Bronchial epithelial cell (primary cell): ENCODE data around the gene TRIM41. TPM values are rescaled to one million over a fixed set of nuclear protein-coding genes. Genes with fewer than 3 reads are reported as not detected.
"Not testable (repeated sequence)": the region's sequence is repeated elsewhere in the genome, so short reads cannot be mapped to it uniquely, and the experiment has no call there.

ENCODE experiments used
- DNase-seq: peaks from one replicate; pipeline ENCODE4 v3.0.0-alpha.2; 2010; ENCODE audit warnings: low read depth
- FAIRE-seq: peaks from 2 replicates; lab custom pipeline; 2011; peaks lifted over from hg19 to GRCh38; lab: Jason Lieb, UNC
- H3K27me3 ChIP-seq: 2 replicates; pipeline ENCODE4 v1.5.1; 2011; ENCODE audit warnings: low read length; ENCODE audit not compliant: control insufficient read depth, insufficient read depth
- H3K36me3 ChIP-seq: 2 replicates; pipeline ENCODE4 v1.5.1; 2011; ENCODE audit warnings: low read length; ENCODE audit not compliant: control insufficient read depth, insufficient read depth
- H3K4me3 ChIP-seq: 2 replicates; pipeline ENCODE4 v1.5.1; 2011; ENCODE audit warnings: mild to moderate bottlenecking, low read depth, low read length, control low read depth
- total RNA-seq: library from RNA; depleted of rRNA; stranded (reverse); fragments of >200 nt; gene quantifications from 2 replicates; pipeline ENCODE4 v1.2.1, GENCODE V29; 2014
- TF ChIP-seq, protein P1 (sequence below): IDR thresholded peaks from 2 replicates; pipeline ENCODE4 v1.5.1; 2011; ENCODE audit warnings: mild to moderate bottlenecking, moderate library complexity, low read length, control low read depth, inconsistent platforms; ENCODE audit not compliant: insufficient read depth, severe bottlenecking

The TRIM41 gene
- 10.3 and 26.0 TPM in 2 replicates for total RNA-seq

DNA sequence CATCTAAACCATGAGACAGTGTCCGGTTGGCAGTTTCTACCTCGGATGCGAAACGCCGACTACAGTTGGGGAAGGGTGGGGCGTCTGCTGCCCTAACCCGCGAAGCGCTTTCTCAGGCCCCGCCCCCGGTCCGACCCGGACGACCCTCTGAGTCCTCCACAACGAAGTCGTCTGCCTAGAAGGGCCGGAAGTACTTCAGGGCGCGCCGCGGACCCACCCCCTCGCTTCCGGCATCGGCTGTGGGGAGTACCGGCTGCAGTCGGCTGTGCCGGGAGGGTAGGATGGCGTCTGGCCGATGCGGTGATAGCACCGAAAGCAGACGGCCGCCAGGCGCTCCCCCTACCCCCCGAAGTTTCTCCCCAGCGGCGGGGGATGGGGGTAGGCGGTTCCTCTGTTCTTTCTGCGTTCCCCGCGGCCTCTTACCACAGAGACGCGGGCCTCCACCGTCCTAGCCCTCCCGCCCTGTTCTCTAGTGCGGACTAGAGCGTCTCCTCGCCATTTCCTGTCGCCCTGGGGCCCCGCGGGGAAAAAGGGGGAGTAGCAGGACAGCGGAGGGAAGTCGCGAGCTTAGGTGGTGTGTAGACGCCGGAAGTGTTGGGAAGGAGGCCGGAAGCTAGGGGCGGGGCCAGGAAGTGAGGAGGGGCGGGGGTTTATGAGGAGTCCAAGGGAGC, at the start of gene TRIM41:
TSS of gene TRIM41 (plus strand) at position 224 of the 671 bp plus-strand sequence. CDS start 719 bp downstream, outside the sequence.
- DNase-seq: peak; percentile 92
- FAIRE-seq: no peak
- Histone ChIP-seq H3K27me3 (no peaks in the 10 kb centered on the region), H3K36me3 (peaks cover 1% of the 10 kb centered on the region), H3K4me3 (peak within 1 kb of the TSS; percentile 69)
- TF ChIP-seq, protein P1, sequence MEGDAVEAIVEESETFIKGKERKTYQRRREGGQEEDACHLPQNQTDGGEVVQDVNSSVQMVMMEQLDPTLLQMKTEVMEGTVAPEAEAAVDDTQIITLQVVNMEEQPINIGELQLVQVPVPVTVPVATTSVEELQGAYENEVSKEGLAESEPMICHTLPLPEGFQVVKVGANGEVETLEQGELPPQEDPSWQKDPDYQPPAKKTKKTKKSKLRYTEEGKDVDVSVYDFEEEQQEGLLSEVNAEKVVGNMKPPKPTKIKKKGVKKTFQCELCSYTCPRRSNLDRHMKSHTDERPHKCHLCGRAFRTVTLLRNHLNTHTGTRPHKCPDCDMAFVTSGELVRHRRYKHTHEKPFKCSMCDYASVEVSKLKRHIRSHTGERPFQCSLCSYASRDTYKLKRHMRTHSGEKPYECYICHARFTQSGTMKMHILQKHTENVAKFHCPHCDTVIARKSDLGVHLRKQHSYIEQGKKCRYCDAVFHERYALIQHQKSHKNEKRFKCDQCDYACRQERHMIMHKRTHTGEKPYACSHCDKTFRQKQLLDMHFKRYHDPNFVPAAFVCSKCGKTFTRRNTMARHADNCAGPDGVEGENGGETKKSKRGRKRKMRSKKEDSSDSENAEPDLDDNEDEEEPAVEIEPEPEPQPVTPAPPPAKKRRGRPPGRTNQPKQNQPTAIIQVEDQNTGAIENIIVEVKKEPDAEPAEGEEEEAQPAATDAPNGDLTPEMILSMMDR: peak; percentile 11

DNA sequence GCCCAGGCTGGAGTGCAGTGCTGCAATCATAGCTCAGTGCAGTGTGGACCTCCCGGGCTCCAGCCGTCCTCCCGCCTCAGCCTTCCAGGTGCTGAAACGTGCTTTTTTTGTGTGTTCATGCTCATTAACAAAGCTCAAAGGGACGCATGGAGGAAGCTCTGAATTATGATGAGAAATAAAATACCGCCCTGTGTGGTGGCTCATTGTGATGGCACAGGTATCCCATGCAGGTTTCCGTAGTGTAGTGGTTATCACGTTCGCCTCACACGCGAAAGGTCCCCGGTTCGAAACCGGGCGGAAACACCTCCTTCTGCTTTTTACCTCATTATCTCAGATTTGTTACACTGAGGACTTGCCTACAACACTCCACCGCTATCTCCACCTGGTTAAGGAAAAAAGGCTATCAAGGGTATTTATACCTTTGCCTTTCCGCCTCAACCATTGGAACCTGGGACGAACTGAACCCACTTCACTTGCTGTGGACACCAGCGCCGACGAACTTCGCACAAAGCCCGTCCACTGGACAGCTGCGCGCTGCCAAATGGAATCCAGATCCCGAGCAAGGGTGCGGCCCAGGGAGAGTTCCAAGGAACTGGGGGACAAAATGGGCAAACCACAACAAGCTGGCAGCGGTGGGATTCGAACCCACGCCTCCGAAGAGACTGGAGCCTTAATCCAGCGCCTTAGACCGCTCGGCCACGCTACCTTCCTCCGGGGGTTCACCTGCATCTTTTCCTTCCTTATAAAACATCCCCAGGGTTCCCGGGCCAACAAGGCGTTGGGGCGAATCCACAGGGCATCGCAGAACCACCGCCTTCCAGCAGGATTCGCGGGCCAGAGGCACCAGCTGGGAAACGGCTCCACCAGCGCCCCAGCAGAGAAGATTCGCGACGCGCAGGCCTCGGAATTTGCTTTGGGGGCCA, 49.4 kb upstream of the TRIM41 start:
- Histone ChIP-seq H3K27me3 (no peaks in the 10 kb centered on the region), H3K36me3 (no peaks in the 10 kb centered on the region), H3K4me3 (no peak overlapping the region)
- DNase-seq (peak; percentile 77), FAIRE-seq (no peak)
- TF ChIP-seq, protein P1: no peak

DNA sequence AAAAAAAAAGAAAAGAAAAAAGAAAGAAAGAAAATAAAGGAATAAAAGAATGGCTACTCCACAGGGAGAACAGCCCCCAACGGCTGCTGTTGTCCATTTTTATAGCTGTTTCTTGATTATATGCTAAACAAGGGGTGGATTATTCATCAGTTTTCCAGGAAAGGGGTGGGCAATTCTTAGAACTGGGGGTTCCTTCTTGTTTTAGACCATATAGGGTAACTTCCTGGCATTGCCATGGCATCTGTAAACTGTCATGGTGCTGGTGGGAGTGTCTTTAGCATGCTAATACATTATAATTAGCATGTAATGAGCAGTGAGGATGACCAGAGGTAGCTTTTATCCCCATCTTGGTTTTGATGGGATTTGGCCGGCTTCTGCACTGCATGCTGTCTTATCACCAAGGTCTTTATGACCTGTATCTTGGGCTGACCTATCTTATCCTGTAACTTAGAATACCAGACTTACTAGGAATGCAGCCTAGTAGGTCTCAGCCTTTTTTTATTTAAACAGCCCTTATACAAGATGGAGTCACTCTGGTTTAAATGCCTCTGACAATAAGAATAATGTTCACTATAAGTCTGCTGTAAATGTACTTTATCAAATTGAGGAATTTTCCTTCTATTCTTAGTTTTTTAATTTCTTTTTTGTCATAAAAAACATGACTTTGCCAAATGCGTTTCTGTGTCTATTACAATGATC, 46.7 kb upstream of the TRIM41 start:
- Histone ChIP-seq H3K27me3 (no peaks in the 10 kb centered on the region), H3K4me3 (no peak overlapping the region), H3K36me3 (no peaks in the 10 kb centered on the region)
- FAIRE-seq (no peak), DNase-seq (no peak)
- TF ChIP-seq, protein P1: no peak

DNA sequence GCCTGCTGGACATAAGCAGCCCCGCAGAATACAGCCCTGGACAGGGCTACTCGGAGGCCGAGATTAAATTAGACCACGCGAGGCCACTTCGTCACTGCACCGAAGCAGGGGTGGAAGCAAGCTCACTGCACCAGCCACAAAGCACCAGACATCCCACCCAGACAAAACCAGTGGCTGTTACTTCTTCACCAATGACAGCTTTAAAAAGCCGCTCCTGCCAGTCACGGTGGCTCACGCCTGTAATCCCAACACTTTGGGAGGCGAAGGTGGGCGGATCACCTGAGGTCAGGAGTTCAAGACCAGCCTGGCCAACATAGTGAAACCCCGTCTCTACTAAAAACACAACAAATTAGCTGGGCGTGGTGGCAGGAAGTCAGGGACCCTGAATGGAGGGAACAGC, 45.5 kb upstream of the TRIM41 start:
- H3K4me3 ChIP-seq, FAIRE-seq, DNase-seq, H3K27me3 ChIP-seq, H3K36me3 ChIP-seq: not testable (repeated sequence)

DNA sequence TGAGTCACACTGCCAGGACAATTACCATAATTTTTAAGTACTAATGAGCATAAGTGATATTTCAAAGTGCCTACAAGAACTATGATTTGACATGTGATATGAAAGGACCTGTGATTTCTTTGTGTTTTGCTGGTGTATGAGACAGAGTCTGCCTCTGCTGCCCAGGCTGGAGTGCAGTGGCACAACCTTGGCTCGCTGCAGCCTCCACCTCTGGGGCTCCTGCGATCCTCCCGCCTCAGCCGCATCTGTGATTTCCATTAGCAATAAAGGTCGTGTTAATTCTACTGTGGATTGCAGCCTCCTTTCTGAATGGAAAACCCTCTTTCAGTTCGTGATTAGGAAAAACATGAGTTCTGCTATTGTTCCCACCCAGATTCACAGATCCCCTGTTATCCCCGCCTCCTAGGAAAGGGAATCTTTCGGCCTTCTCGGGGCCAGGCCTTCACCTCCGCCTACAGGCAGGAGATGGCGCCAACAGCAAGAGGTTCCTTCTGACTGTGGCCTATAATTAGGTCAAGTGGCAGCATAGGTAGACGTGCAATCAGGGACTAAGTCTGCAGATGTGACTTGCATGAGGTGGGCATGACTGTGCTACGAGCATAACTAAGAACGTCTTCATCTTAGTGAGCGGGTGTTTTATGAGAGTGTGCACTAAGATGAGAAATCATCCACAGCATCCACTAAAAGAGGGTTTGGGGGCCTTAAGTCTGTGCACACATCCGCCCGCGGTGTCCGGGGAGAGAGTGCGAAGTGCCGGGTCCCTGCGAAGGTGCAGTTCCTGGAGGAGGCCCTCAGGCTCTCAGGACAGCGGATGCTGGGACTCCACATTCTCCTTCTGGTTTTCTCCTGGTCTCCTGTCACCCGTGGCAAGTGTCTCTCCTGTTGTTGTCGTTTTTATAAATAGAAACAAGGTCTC, 41.2 kb upstream of the TRIM41 start:
- no peaks in the 10 kb centered on the region for H3K27me3 ChIP-seq
- no peak overlapping the region for H3K4me3 ChIP-seq
- FAIRE-seq: no peak
- TF ChIP-seq, protein P1: peak; percentile 80
- H3K36me3 ChIP-seq: no peaks in the 10 kb centered on the region
- DNase-seq: peak; percentile 64
